Ovary (tissue), 9 donors: ENCODE measurements around the gene RILP. TPM values are rescaled to one million over a fixed set of nuclear protein-coding genes. Genes with fewer than 3 reads are reported as not detected.
A peak's percentile ranks its signal among the peaks of the same experiment; 100 is the strongest.

Experiments
- DNase-seq, 5 donors: peaks; one replicate each; pipeline ENCODE4 v3.0.0-alpha.2; 2019 to 2020
- H3K27ac ChIP-seq, 2 donors: fragments of 200-600 bp; one replicate each; pipeline versions ENCODE4 v1.5.1 to v1.8.0; 2019 to 2022
- H3K27me3 ChIP-seq: fragments of 200-600 bp; one replicate; pipeline ENCODE4 v1.8.0; 2022
- H3K36me3 ChIP-seq: fragments of 200-600 bp; sonication (generic); one replicate; pipeline ENCODE4 v1.5.1; 2019
- H3K4me1 ChIP-seq: one replicate; pipeline ENCODE4 v1.8.1; 2013; ENCODE audit warnings: mild to moderate bottlenecking, moderate library complexity; ENCODE audit not compliant: insufficient read depth
- H3K4me3 ChIP-seq: fragments of 200-600 bp; sonication (generic); one replicate; pipeline ENCODE4 v1.5.1; 2017
- H3K9me3 ChIP-seq, 2 donors: fragments of 200-600 bp in 1 of 2; sonication (generic) in 1 of 2; one replicate each; pipeline versions ENCODE4 v1.5.1 to v1.8.1; 2013 to 2019; ENCODE audit warnings: mild to moderate bottlenecking in 1 of 2, moderate library complexity in 1 of 2
- EP300 ChIP-seq: sonication (generic); formaldehyde crosslinking; IDR thresholded peaks from one replicate; pipeline ENCODE4 v1.6.1; 2017; ENCODE audit warnings: antibody characterized with exemption
- POLR2A ChIP-seq: fragments of 450-650 bp; IDR thresholded peaks from one replicate; pipeline ENCODE4 v1.6.1; 2017; ENCODE audit warnings: antibody characterized with exemption, mild to moderate bottlenecking, moderate library complexity
- WGBS, 3 donors: extraction: QIAGEN DNeasy Blood & Tissue Kit in 1 of 3; methylation state at CpG; one replicate each; pipeline versions ENCODE4 v1.1.5 to v1.1.7; 2013 to 2017; 5-methylcytosine and 5-hydroxymethylcytosine counted together
- intact Hi-C, 4 donors: fragments of 100-400 bp; cut with DNase I; formaldehyde crosslinking; loops; one replicate each; pipeline versions ENCODE4 v1.11.0 to v1.15.1; 2022 to 2023
- polyA plus RNA-seq, 2 donors: library from polyadenylated mRNA; stranded (reverse); fragments of 200-250 nt in 1 of 2; fragments of 350-450 nt in 1 of 2; fragmentation: Illumina TruSeq in 1 of 2; extraction: RNeasy Lipid Tissue Mini Kit (QIAGEN cat#74804) in 1 of 2; gene quantifications; one replicate each; pipeline ENCODE4 v1.2.3, GENCODE V29; 2013 to 2014
- total RNA-seq, 7 donors: library from RNA; depleted of rRNA in 2 of 7; stranded (reverse); fragments of >200 nt in 2 of 7; fragmentation: NEBNext Ultra II Directional in 3 of 7; extraction: Animal tissue kit (Norgen Biotek cat#: 25700) in 3 of 7; gene quantifications; one replicate each; pipeline versions ENCODE4 v1.1.0 to v1.2.4, GENCODE V29; 2016 to 2023
- TF ChIP-seq, protein P1 (sequence below), 3 donors: fragments of 450-650 bp in 2 of 3; fragments of 200-600 bp in 1 of 3; IDR thresholded peaks; one replicate each; pipeline versions ENCODE4 v1.5.1 to v1.8.0; 2016 to 2022; ENCODE audit warnings: antibody characterized with exemption in 3 of 3, mild to moderate bottlenecking in 1 of 3
- donor health status: DM: no; HTN: no; CAD: no; lungs with moderate emphysema.
- donor health status: DM: no; HTN: no; CAD: no.
- donor health status: Bipolar disorder and iron deficiency.
- donor health status: DM: yes; HTN: yes; CAD: no.
- donor health status: DM: no; HTN: no; CAD: no.
- donor health status: DM: yes; HTN: yes; CAD: no.

RILP gene
- total and polyA plus RNA-seq, 9 donors = 2.3 to 11.0 (median 5.7) TPM

DNA sequence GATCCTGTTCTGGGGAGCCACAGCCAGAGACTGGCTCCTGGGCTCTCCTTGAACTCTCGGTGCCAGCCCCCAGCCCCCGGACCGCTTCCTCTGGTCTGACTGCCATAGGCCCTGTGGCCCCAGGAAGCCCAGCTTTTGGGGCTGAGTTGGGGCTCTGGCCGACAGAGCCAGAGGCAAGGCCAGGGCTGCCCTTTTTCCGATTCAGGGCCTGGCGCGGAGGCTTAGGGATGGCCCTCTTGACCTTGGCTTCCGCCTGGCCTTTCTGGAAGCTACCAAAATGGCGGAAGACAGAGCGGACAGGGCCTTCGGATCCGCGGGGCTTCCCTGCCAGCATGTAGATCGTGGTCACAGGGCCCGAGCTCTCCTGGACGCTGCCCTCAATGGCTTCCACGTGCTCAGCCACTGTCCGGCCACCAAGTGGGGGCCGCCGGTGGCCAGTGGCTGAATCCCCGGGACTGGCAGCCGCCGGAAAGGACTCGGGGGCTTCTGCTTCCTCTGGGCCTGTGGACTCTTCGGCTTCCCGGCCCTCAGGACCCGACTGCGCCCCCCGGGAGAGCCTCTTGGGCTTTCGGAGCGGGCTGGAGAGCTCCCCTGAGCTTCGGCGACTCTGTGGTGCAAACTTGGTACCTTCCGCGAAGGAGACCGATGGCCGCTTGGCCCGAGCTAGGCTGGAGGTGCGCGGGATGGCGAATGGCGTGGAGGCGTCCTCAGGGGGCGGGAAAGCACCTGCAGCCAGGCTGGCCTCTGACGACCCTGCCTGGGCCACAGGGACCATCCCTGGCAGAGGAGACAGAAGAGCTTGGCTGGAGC, 14.6 kb downstream of the RILP start:
- 92 to 96% (median 95%) methylated on average over 43 to 45 of the region's 45 CpGs for WGBS, 3 donors
- Histone ChIP-seq H3K4me1 (no peaks in the 10 kb centered on the region), H3K4me3 (no peak overlapping the region), H3K27ac (no peak overlapping the region), H3K9me3 (no peaks in the 10 kb centered on the region), H3K36me3 (no peaks in the 10 kb centered on the region), H3K27me3 (no peaks in the 10 kb centered on the region)
- no peak for TF ChIP-seq POLR2A
- TF ChIP-seq EP300 = no peak
- TF ChIP-seq, protein P1, sequence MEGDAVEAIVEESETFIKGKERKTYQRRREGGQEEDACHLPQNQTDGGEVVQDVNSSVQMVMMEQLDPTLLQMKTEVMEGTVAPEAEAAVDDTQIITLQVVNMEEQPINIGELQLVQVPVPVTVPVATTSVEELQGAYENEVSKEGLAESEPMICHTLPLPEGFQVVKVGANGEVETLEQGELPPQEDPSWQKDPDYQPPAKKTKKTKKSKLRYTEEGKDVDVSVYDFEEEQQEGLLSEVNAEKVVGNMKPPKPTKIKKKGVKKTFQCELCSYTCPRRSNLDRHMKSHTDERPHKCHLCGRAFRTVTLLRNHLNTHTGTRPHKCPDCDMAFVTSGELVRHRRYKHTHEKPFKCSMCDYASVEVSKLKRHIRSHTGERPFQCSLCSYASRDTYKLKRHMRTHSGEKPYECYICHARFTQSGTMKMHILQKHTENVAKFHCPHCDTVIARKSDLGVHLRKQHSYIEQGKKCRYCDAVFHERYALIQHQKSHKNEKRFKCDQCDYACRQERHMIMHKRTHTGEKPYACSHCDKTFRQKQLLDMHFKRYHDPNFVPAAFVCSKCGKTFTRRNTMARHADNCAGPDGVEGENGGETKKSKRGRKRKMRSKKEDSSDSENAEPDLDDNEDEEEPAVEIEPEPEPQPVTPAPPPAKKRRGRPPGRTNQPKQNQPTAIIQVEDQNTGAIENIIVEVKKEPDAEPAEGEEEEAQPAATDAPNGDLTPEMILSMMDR (IDR thresholded peaks at IDR 0.05) = no peak
- intact Hi-C loops = no loop called here
- peak in 1 of 5 donors; percentile 26 for DNase-seq

DNA sequence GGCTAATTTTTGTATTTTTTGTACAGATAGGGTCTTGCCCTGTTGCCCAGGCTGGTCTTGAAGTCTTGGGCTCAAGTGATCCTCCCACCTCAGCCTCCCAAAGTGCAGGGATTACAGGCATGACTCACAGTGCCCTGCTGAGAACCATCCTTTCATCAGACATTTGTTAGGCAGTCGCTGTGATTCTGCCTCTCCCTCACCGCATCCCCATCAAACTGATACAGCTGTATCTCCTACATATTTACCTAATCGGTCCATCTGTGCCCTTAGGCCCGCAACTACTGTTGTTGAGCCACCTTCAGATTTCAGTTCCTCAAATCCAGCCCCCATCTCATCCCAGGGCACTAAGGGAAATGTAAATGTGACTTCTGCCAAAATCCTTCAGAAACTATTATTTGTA, 19.0 kb downstream of the RILP start:
- intact Hi-C loops = no loop called here
- 82 to 86% (median 83%) methylated on average over 4 of the region's 4 CpGs for WGBS, 3 donors

DNA sequence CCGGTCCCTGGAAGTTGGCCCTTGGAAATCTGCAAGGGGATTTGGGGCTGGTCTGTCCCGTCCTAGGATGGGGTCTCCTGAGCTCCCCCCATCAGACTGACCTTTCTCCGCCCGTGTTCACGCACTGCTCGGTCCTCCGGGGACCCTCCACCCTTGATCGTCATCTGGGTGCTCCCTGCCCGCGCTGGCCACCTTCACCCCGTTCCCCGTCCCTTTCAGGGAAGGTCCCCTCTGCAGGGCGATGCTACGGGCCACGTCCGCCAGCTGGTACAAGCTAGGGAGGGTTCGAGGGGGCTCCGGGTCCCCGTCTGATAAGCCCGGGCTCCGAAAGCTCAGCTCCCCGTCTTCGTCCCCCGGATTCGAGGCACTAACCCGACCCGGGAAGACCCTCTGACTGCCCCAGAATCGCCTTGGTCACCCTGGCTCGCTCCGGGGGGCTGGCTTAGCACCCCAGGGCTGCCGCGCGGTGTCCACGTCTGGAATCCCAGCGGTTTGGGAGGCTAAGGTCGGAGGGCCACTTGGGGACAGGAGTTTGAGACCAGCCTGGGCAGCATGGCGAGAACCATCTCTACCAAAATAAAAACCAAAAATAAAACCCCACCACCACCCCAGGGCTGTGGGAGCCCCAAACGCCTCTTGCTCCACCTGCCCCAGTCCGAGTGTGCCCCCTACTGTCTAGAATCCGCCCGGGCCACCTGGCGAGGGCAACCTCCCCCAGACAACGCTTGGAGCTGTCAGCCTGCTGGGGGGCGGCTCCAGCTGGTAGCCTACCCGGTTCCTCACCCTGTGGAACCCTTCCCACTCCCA, 20.0 kb downstream of the RILP start:
- Histone ChIP-seq H3K4me1 (peaks cover 3% of the 10 kb centered on the region), H3K36me3 (no peaks in the 10 kb centered on the region), H3K27me3 (no peaks in the 10 kb centered on the region), H3K9me3 (no peaks in the 10 kb centered on the region), H3K27ac (peak overlapping the region; percentile 47 to 81), H3K4me3 (peak overlapping the region; percentile 54)
- TF ChIP-seq POLR2A = no peak
- TF ChIP-seq, protein P1 (IDR thresholded peaks at IDR 0.05) = peak in 2 of 3 donors; percentile 12 to 35
- 4 to 5% (median 5%) methylated on average over 35 to 45 of the region's 45 CpGs for WGBS, 3 donors
- DNase-seq = peak in 2 of 5 donors; percentile 63 to 67
- intact Hi-C loops = loop anchor here in 2 of 4 donors (2.0 kb wide), 2 partner anchors 19 to 55 kb away; partner anchors contain the start of gene RILP (in 1 of the 2)

More for the DNA sequence above, 19.0 kb downstream of the RILP start:
- Histone ChIP-seq H3K4me1 (peaks cover 3% of the 10 kb centered on the region), H3K4me3 (no peak overlapping the region), H3K27me3 (no peaks in the 10 kb centered on the region), H3K36me3 (no peaks in the 10 kb centered on the region), H3K9me3 (no peaks in the 10 kb centered on the region), H3K27ac (no peak overlapping the region)
- TF ChIP-seq EP300 = no peak
- no peak for TF ChIP-seq POLR2A
- TF ChIP-seq, protein P1 (IDR thresholded peaks at IDR 0.05) = no peak
- no peak for DNase-seq

DNA sequence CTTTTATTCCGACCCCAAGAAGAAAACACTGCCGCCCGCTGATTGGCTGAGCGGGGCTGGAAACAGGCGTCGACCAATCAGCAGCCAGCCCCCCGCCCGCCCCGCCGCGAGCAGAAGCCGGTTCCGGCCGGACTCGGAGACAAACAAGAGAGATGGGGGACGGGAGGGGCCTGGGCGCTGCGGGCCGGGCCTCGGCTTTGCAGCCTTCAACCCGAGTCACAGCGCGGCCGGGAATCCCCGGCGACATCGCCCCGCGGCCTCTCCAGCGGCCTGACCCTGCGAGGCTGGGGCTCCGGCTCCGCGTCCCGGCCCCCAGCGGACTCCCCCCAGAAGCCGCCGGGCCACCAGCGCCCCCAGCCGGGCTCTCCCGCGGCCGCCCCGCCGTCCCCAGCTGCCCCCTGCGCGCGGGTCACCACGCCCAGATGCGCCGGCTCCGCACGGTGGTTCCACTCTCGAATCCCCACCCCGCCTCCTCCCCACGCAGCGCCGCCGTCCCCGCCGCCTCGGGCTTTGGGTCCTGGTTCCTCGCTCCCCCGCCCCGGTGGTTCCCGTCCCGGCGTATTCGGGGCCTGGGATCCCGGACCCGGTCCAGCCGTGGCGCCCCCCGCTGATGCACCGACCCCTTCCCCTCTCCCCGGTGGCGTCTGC, 20.7 kb downstream of the RILP start:
- WGBS, 3 donors = 0 to 1% (median 1%) methylated on average over 33 to 77 of the region's 77 CpGs
- intact Hi-C loops = loop anchor here in 2 of 4 donors (2.0 kb wide), 2 partner anchors 20 to 54 kb away; partner anchors contain the start of gene RILP (in 1 of the 2)
- no peaks in the 10 kb centered on the region for H3K27me3 ChIP-seq
- TF ChIP-seq, protein P1 (IDR thresholded peaks at IDR 0.05) = peak; percentile 10 to 55 (median 54)
- TF ChIP-seq EP300 (no peak), POLR2A (peak; percentile 49)
- peak; percentile 91 to 95 (median 93) for DNase-seq
- H3K36me3 ChIP-seq = no peaks in the 10 kb centered on the region
- H3K27ac ChIP-seq = peak overlapping the region; percentile 47 to 81
- peaks cover 3% of the 10 kb centered on the region for H3K4me1 ChIP-seq
- H3K4me3 ChIP-seq = peak overlapping the region; percentile 54
- no peaks in the 10 kb centered on the region for H3K9me3 ChIP-seq
